Limb (tissue), 2 donors: ENCODE measurements around the gene TMEM164.

Experiments
- DNase-seq, 2 donors: peaks; one replicate each; pipeline ENCODE4 v3.0.0-alpha.2; 2016; ENCODE audit errors: extremely low spot score in 2 of 2

Gene TMEM164

DNA sequence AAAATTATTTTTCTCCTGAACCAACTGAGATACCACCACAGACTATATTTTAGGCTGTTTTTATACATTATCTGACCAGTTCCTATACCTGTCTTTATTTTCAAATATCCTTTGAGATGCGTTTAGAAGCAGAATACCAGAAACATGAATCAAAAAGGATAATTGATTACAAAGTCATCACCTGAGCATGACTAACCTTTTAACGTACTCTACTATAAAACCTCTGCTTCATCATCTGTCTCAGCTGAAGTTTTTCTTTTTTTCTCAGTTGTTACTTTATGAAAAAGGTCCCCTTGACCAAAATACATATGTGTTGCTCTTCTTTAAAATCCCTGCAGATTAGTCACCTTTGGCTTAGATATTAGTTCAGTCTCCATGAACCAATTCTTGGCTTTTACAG, 205.2 kb downstream of the TMEM164 start:
- DNase-seq: no peak

DNA sequence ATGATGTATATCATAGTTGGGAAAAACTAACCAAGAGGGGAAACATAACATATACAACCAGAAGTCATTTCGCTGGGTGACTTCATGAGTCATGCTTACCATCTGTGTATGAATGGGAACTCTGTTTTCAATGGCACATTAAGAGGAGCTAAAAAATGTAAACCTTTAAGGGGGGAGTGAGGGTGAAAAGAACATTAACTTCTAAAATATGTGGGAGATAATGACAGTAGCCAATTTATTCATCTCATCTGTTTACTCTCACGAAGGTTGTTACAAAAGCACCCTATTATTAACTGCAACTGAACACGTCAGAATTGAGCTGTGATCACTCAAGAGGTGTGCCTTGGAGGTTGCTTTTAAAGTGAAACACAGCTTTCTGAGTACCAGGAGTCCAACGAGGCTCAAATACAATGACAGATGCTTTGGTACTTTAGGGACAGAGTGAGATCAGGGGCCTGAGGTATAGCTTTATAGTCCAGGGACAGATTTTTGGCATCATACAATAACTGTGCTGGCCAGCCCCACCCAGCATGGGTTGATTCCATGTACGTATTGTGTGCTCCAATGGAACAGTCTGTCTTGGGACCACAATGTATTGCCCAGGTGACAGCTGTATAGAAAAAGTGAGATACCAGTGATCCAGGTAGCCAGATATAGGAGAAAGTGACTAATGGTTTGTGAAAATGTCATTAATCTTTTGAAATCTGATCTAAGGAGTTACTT, 207.7 kb downstream of the TMEM164 start:
- no peak for DNase-seq

DNA sequence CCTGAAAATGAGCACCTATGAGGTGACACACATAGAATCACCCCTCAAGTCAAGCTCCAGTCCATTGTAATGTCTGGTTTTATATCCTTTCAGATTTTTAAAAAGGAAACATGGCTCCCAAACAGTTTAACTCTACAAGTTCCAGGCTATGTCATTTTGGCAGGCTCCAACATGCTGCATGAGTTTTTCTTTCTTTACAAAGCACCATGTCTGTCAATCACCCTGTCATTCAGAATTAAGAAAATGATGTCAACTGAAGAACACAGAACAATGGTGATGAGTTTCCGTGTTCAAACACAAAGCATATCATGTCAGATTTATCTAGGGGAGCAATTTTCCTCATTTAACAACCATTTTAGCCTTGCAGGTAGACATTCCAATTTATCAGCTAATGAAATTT, 208.4 kb downstream of the TMEM164 start:
- no peak for DNase-seq

DNA sequence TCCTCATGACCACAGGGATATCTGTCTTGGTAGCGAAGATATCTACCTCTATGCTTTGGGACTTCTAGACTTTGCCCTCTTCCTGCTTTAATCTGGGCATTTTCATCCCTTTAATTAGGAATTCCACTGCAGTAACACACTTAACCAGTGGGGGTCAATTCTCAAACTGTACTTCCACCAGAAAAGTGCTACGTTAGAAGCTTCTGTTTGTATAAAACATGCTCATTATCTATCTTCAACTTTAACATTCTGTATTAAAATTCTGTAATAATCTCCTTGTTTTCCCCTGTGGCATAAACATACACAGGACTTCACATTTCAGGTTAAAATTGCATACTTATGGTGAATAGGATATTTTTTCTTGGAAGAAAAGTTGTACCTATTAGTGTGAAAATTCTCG, 209.4 kb downstream of the TMEM164 start:
- DNase-seq: no peak

DNA sequence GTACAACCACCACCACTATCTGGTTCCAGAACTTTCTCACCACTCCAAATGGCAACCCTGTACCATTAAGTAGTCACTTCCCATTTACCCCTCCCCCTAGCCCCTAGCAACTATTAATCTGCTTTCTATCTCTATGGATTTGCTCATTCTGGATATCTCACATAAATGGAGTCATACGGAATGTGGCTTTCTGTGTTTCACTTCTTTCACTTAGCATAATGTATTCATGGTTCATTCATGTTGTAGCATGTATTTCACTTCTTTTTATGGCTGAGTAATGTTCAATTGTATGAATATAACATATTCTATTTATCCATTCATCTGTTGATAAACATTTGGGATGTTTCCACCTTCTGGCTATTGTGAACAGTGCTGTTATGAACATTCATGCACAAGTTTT, 210.3 kb downstream of the TMEM164 start:
- no peak for DNase-seq

DNA sequence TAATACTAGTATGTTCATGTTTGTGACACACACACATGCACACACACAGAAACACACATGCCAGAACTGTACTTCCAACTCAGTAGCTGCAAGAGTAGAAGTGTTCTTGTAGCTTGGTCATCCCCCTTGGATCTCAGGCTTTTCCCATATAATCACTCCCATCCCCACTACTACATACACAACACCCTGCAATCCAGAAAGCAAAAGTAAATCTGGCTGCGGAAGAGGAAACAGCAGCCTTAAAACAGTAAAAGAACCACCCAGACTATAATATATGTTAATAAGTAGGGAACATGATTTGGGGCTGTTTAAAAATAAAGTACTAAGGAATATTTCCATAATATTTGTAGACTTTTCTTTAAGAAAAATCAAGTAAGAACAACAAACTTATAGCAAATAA, 211.8 kb downstream of the TMEM164 start:
- no peak for DNase-seq

DNA sequence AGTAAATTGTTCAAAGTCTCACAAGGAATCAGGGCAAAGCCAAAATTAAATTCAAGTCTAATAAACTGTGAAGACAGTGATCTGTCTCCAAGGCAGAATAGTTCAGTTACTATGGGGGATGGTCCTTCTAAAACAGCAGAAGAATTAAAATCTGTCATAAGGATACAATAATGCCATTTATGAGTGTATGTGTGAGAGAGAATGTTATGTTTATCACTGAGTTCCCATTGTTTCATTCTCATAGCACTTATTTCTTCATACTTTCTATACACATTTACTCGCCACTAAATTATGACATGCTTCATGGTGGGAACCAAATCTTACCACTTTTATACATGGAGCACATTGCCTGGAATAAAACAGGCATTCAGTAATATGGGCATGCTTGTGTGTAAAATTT, 212.5 kb downstream of the TMEM164 start:
- no peak for DNase-seq

DNA sequence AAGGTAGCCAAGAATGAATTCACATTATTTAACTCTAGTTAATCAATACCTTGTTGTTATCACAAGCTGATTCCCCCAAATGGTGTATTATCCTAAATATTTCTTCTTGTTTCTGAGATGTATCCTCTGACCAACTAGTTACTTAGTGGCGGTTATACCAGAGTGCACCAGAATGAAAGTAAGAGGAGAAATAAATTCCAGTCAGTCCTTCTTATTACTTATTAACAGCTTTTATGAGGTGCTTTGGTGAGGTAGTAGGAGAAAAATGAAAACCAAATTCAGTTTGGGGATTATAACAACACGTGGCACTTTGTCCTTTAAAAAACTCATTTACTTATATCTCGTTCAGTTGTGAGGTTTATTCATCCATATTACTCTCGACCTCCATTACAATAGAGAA, 213.1 kb downstream of the TMEM164 start:
- no peak for DNase-seq

DNA sequence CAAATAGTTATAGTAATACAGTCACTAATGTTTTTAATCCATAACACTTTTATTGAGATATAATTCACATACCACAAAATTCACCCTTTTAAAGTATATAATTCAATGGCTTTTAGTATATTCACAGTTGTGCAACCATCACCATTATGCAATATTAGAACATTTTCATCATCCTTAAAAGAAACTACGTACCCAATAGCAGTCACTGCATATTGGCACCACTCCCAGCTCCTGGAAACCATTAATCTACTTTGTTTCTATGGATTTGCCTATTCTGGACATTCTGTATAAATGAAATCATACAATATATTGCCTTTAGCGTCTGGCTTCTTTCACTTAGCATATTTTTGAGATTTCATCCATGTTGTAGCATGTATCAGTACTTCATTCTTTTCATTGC, 215.7 kb downstream of the TMEM164 start:
- no peak for DNase-seq

DNA sequence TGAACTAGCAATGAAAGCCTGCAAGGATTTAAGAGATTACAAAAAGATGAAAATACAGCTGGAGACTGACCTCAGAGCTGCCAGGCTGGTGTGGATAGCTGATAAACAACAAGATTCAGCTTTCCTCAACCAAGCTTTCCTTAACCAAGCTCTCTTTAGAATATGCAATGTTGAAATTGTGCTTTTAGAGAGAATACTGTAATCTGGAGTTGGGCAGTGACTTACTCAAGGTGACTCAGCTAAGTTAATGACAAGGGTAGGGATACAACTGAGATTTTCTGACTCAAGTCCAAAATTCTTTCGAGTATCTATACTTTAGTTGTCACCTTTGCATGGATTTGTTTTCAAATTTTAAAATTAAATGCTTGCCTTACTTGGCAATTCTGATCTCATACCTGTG, 217.0 kb downstream of the TMEM164 start:
- no peak for DNase-seq

DNA sequence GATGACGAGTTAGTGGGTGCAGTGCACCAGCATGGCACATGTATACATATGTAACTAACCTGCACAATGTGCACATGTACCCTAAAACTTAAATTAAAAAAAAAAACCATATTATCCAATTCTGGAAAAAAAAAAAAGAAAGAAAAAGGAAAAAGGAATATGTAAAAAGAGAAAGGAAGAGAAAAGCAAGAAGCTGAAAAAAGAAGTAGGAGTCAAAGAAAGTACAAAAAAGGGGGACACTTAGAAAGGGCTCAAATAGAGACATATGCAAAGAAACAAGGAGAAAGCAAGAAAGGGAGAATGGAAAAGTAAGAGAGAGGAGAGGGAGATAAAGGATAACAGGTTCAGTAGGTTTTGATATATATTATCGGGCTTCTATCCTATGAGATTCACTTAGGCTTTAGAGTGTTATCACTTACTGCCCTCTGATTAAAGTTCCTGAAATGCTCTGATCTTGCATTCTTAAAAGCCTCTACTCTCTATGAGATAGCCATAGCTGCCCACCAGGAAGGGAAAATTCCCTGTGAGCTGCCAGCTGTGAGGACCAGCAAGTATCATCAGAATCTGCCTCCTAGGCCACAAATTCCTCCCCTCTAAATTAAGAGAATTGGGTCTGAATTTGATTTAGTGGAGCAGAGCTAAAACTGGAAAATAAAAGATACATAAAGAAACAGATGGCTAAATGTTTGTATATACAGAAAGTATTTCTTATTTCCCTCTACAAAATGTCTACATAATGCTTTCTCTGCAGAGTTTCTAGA, 219.8 kb downstream of the TMEM164 start:
- no peak for DNase-seq

DNA sequence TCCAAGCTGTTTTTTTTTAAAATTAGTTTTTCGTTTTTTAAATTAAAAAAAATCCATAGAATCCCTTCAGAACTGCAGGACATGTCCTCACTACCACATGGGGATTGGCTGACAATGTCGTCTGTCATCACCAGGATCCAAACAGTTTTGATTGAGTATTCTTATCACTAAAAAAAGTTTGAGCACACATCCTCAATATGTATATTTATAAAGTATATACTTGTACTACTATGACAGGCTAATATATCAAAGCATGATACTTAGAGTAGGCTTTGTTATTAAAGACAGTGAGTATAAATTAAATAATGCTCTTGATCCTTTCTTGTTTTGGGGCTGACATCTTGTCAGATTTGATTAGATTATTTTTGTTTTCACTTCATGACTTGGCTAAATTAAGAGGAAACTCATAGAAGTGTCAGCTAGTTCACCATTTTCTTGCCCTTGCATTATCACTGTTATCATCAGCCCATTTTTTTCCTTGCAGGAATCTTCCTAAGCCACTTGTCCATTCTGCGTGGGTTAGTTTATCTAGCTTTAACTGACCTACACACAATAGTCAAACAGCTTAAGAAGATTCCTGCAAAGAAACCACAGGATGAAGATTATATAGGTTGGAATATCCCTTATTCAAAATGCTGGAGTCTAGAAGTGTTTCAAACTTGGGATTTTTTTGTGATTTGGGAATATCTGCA, 222.2 kb downstream of the TMEM164 start:
- DNase-seq: no peak

DNA sequence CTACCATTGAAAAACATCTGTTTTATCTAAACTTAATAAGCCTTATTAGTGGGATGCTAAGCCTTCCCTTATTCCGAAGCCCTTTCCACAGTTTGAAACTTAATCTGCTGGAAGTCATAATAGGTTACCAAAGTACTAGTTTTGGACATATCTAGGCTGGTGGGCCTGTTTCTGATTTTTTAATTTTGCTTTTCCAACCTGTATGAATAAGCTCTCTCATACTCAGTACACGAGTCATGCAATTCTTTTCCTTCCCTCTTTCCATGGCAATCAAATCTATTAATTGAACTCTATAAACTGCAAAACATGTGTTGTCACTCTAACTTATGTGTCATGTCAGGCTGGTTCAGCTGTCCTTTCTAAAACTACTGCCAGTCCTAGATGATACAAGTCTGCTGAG, 224.0 kb downstream of the TMEM164 start:
- DNase-seq: no peak
